GM12878 (cell line): Measurements from ENCODE around the gene HEYL. TPM values are rescaled to one million over a fixed set of nuclear protein-coding genes. Genes with fewer than 3 reads are reported as not detected.

Source experiments
- ATAC-seq: fragments of 200-7000 bp; cut with Tn5 transposase; 3 replicates; pipeline ENCODE4 v1.9.1; 2020; ENCODE audit warnings: mild to moderate bottlenecking, moderate library complexity
- BruUV-seq: library from RNA; stranded (reverse); fragments of 400-500 nt; replicated peaks from 2 replicates; lab custom pipeline; 2021; lab: Mats Ljungman, UMichigan
- CTCF ChIA-PET: fragments of 300-600 bp; sonication (Branson Sonifier 250); formaldehyde crosslinking; extraction: SDS; loops from one replicate; lab custom pipeline; 2021; ENCODE audit warnings: inconsistent platforms; lab: Yijun Ruan, JAX
- POLR2A ChIA-PET: fragments of 350-600 bp; formaldehyde crosslinking; extraction: SDS; loops from one replicate; lab custom pipeline; 2021; ENCODE audit warnings: inconsistent platforms; lab: Charles Lee
- RAD21 ChIA-PET: fragments of 300-600 bp; sonication (Branson Sonifier 250); formaldehyde crosslinking; loops from one replicate; lab custom pipeline; 2023; ENCODE audit warnings: antibody characterized with exemption; ENCODE audit not compliant: unreplicated experiment; lab: Charles Lee
- SMC1A ChIA-PET: fragments of 300-600 bp; sonication (Branson Sonifier 250); formaldehyde crosslinking; loops from one replicate; lab custom pipeline; 2023; ENCODE audit not compliant: unreplicated experiment, uncharacterized antibody; lab: Charles Lee
- DNase-seq: peaks from one replicate; pipeline ENCODE4 v3.0.0-alpha.2; 2011; ENCODE audit warnings: low read depth, low spot score
- FAIRE-seq: peaks from 3 replicates; lab custom pipeline; 2011; peaks lifted over from hg19 to GRCh38; lab: Jason Lieb, UNC
- H2AFZ ChIP-seq: 2 replicates; pipeline ENCODE4 v1.6.0; 2011; ENCODE audit warnings: low read depth, low read length, control low read depth; ENCODE audit not compliant: control insufficient read depth
- H3K27ac ChIP-seq: 2 replicates; pipeline ENCODE4 v1.5.1; 2011; ENCODE audit warnings: control low read depth; ENCODE audit not compliant: control insufficient read depth, insufficient read depth
- H3K27me3 ChIP-seq, 2 experiments: replicated peaks in 1 of 2; 2 replicates each; pipeline versions ENCODE4 v1.6.0 to v1.6.1; 2011; ENCODE audit warnings: low read length in 1 of 2; ENCODE audit not compliant: control insufficient read depth in 2 of 2, insufficient read depth in 2 of 2
- H3K36me3 ChIP-seq, 2 experiments: 2 replicates each; pipeline ENCODE4 v1.5.1; 2011; ENCODE audit warnings: low read length in 1 of 2; ENCODE audit not compliant: control insufficient read depth in 2 of 2, insufficient read depth in 2 of 2
- H3K4me1 ChIP-seq: 2 replicates; pipeline ENCODE4 v1.6.1; 2011; ENCODE audit warnings: mild to moderate bottlenecking, low read length, moderate library complexity, mixed read lengths; ENCODE audit not compliant: control insufficient read depth, insufficient read depth
- H3K4me2 ChIP-seq: 2 replicates; pipeline ENCODE4 v1.6.0; 2011; ENCODE audit warnings: control low read depth; ENCODE audit not compliant: control insufficient read depth, insufficient read depth
- H3K4me3 ChIP-seq: fragments of 200-600 bp; sonication (generic); 2 replicates; pipeline ENCODE4 v1.5.1; 2016
- H3K79me2 ChIP-seq: 2 replicates; pipeline ENCODE4 v1.6.0; 2011; ENCODE audit warnings: low read length; ENCODE audit not compliant: control insufficient read depth, insufficient read depth
- H3K9ac ChIP-seq: 2 replicates; pipeline ENCODE4 v1.8.0; 2011; ENCODE audit warnings: low read length, control low read depth, mixed read lengths; ENCODE audit not compliant: control insufficient read depth, insufficient read depth
- H3K9me3 ChIP-seq: replicated peaks from 3 replicates; pipeline ENCODE4 v1.5.1; 2011; ENCODE audit warnings: mild to moderate bottlenecking, low read length; ENCODE audit not compliant: control insufficient read depth, insufficient read depth
- H4K20me1 ChIP-seq: 2 replicates; pipeline ENCODE4 v1.6.0; 2011; ENCODE audit not compliant: control insufficient read depth, insufficient read depth
- LARP7 ChIP-seq: fragments of 450-650 bp; IDR thresholded peaks from 2 replicates; pipeline ENCODE4 v1.6.1; 2017; ENCODE audit warnings: mild to moderate bottlenecking
- MEF2A ChIP-seq: IDR thresholded peaks from 2 replicates; pipeline ENCODE4 v1.6.1; 2011; ENCODE audit warnings: low read depth, mild to moderate bottlenecking, low read length, moderate library complexity; ENCODE audit not compliant: insufficient read depth
- YY1 ChIP-seq: IDR thresholded peaks from 2 replicates; pipeline ENCODE4 v1.6.1; 2011; ENCODE audit warnings: low read depth, mild to moderate bottlenecking, low read length
- ZBTB4 ChIP-seq: fragments of 450-650 bp; formaldehyde crosslinking; IDR thresholded peaks from 2 replicates; pipeline ENCODE4 v1.4.0; 2022; ENCODE audit warnings: mild to moderate bottlenecking, moderate library complexity
- WGBS: methylation state at CpG from one replicate; pipeline ENCODE4 v1.1.6; 2016; ENCODE audit warnings: low lambda C conversion rate; ENCODE audit not compliant: insufficient replicate concordance, insufficient coverage; ENCODE audit errors: missing lambda C conversion rate; 5-methylcytosine and 5-hydroxymethylcytosine counted together
- in situ Hi-C: fragments of 300-500 bp; cut with MboI; formaldehyde crosslinking; loops from 9 replicates; pipeline ENCODE4 v1.14.3; 2018; ENCODE audit warnings: mixed read lengths
- intact Hi-C: fragments of 100-400 bp; cut with micrococcal nuclease; formaldehyde crosslinking; loops from one replicate; pipeline ENCODE4 v1.14.2; 2022; ENCODE audit not compliant: unreplicated experiment
- polyA plus RNA-seq, 11 experiments: library from polyadenylated mRNA; depleted of rRNA in 4 of 11; unstranded in 6 of 11; stranded (reverse) in 5 of 11; fragments of >200 nt; fragmentation: Nextera tagmentation in 4 of 11; fragmentation: Illumina TruSeq in 1 of 11; extraction: Ambion mirVana in 4 of 11; extraction: Trizol in 1 of 11; gene quantifications; 1 replicate in 1 of 11; 2 replicates in 10 of 11; pipeline versions ENCODE4 v1.2.1 to v1.2.3, GENCODE V29; 2011 to 2016; ENCODE audit warnings: inconsistent platforms in 2 of 11, missing spikeins in 2 of 11, low read depth in 1 of 11
- total RNA-seq, 4 experiments: library from RNA; depleted of rRNA in 3 of 4; stranded (reverse); fragments of >200 nt in 3 of 4; fragmentation: Illumina TruSeq in 1 of 4; extraction: Trizol in 1 of 4; gene quantifications; 2 replicates each; pipeline versions ENCODE4 v1.2.1 to v1.2.3, GENCODE V29; 2013 to 2021

Gene HEYL
- total and polyA plus RNA-seq, 10 of the 15 experiments (the other 5 are each of a cell fraction or from before 2014, with no cell fraction given): under 0.01 to 0.04 TPM; not detected in 8

- Histone ChIP-seq H3K4me2 (no peak overlapping the region), H3K79me2 (no peaks in the 10 kb centered on the region), H4K20me1 (no peaks in the 10 kb centered on the region), H3K27ac (no peak overlapping the region), H3K9me3 (no peaks in the 10 kb centered on the region; the same call in 2 of the 3 replicates), H2AFZ (no peak overlapping the region), H3K36me3 (no peaks in the 10 kb centered on the region), H3K27me3 (peaks cover 0 to 5% of the 10 kb centered on the region in 2 experiments; a peak in 2 of 4 replicates), H3K4me1 (peaks cover 38% of the 10 kb centered on the region), H3K4me3 (no peak overlapping the region), H3K9ac (no peak overlapping the region)
- intact Hi-C loops: no loop called here
- ATAC-seq (no peak), FAIRE-seq (no peak), DNase-seq (no peak)
- SMC1A ChIA-PET: interaction anchor here (0.8 to 1.3 kb wide), 3 partner anchors 20 to 476 kb away, joined by 3 to 5 read pairs (median 3); no protein-coding TSS in a partner anchor
- no TSS peak for BruUV-seq
- in situ Hi-C loops: no loop called here
- RAD21 ChIA-PET: interaction anchor here (0.6 to 1.7 kb wide), 3 partner anchors 9 to 61 kb away, joined by 3 to 6 read pairs (median 3); no protein-coding TSS in a partner anchor
- 97% methylated on average over 3 of the region's 3 CpGs for WGBS
- CTCF ChIA-PET: interaction anchor here (0.9 to 14.2 kb wide), 11 partner anchors 12 to 476 kb away, joined by 3 to 244 read pairs (median 4); no protein-coding TSS in a partner anchor
- TF ChIP-seq LARP7 (no peak), MEF2A (no peak), YY1 (0 out of 2 replicates have a peak, but pooled peaks have one; percentile 1), ZBTB4 (CRISPR knock-in tag) (no peak)
- POLR2A ChIA-PET: no interaction called here
Observed at GRCh38 chr1:39668111-39668510, 28.7 kb upstream of the HEYL start.
